ENCODE data around the gene HSPA8.

HSPA8 gene

DNA sequence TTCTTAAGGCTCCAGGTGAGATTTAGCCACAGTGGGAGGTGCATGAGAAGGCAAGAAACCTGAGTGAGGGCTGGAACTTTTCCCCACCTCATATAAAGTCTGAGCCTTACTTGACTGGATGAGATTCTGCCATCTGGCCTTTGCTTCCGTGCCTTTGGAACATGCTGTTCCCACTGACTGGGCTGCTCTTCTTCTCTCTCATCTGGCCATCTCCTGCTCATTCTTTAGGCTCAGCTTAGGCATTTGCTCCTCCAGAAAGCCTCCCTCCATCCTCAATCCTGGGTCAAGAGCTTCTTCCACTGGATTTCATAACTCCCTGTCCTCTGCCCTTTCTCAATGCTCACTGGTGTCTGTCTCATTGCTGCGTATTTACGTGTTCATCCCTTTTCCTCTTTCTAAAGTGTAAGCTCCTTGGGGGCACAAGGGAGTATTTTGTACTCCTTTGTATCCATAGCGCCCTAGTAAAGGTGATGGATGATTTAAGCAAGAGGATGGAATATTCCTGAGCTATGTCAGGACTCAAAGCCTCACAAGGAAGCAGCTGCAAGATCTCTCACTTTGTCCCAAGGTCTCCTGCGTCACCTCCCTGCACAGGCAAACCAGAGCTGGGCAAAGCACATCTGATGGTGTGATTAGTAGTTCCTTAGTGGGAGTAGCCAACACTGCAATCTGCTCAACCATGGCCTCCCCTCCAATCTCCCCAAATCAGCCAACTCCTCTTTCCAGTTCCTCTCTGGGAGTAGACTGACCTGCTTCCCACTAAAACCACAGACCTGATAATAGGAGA, 15.3 kb downstream of the HSPA8 start:
- Histone ChIP-seq H3K9me3 (ENCODE audit: control insufficient read depth, low read length) (no peaks in the 10 kb centered on the region), H3K79me2 (no peaks in the 10 kb centered on the region), H3K4me1 (no peaks in the 10 kb centered on the region), H3K4me3 (ENCODE audit: low read depth, low read length) (no peak overlapping the region), H2AFZ (no peak overlapping the region), H3K4me2 (ENCODE audit: low read length) (no peak overlapping the region), H3K27ac (no peak overlapping the region), H3K9ac (no peak overlapping the region), H3K36me3 (ENCODE audit: control insufficient read depth, insufficient read depth, low read length) (no peaks in the 10 kb centered on the region), H3K27me3 (ENCODE audit: control insufficient read depth, insufficient read depth, low read length) (no peaks in the 10 kb centered on the region)
- TF ChIP-seq, protein P1, sequence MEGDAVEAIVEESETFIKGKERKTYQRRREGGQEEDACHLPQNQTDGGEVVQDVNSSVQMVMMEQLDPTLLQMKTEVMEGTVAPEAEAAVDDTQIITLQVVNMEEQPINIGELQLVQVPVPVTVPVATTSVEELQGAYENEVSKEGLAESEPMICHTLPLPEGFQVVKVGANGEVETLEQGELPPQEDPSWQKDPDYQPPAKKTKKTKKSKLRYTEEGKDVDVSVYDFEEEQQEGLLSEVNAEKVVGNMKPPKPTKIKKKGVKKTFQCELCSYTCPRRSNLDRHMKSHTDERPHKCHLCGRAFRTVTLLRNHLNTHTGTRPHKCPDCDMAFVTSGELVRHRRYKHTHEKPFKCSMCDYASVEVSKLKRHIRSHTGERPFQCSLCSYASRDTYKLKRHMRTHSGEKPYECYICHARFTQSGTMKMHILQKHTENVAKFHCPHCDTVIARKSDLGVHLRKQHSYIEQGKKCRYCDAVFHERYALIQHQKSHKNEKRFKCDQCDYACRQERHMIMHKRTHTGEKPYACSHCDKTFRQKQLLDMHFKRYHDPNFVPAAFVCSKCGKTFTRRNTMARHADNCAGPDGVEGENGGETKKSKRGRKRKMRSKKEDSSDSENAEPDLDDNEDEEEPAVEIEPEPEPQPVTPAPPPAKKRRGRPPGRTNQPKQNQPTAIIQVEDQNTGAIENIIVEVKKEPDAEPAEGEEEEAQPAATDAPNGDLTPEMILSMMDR (IDR thresholded peaks at IDR 0.05) = no peak

DNA sequence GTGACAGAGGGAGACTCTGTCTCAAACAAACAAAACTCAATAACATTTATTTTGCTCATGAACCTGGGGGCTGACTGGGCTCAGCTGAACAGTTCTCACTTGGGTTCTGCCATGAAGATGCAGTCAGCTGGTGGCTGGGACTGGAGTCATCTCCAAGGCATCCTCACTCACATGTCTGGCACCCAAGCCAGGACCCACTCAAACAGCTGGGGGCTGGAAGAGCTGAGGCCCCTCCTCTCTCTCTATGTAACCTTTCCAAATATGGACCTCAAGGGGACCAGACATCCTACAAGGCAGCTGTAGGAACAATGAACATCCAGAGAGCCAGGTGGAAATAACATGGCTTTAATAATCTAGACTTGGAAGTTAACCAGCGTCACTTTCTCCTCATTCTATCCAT, 16.8 kb downstream of the HSPA8 start:
- TF ChIP-seq, protein P1 (IDR thresholded peaks at IDR 0.05) = no peak
- no peak overlapping the region for H3K4me3 ChIP-seq (ENCODE audit: low read depth, low read length)
- H3K9me3 ChIP-seq (ENCODE audit: control insufficient read depth, low read length) = no peaks in the 10 kb centered on the region
- no peak overlapping the region for H3K9ac ChIP-seq
- H3K27ac ChIP-seq = no peak overlapping the region
- H2AFZ ChIP-seq = no peak overlapping the region
- H3K27me3 ChIP-seq (ENCODE audit: control insufficient read depth, insufficient read depth, low read length) = no peaks in the 10 kb centered on the region
- H3K4me1 ChIP-seq = no peaks in the 10 kb centered on the region
- H3K79me2 ChIP-seq = no peaks in the 10 kb centered on the region
- no peaks in the 10 kb centered on the region for H3K36me3 ChIP-seq (ENCODE audit: control insufficient read depth, insufficient read depth, low read length)
- H3K4me2 ChIP-seq (ENCODE audit: low read length) = no peak overlapping the region

DNA sequence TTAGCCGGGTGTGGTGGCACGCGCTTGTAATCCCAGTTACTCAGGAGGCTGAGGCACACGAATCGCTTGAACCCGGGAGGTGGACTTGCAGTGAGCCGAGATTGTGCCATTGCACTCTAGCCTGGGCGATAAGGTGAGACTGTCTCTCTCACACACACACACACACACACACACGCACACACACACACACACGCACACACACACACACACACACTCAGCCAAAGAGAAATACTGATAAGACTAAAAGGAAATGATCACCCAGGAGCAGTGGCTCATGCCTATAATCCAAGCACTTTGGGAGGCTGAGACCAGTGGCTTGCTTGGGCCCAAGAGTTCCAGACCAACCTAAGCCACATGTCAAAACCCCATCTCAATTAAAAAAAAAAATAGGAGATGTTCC, 20.8 kb downstream of the HSPA8 start:
- Histone ChIP-seq H3K79me2 (no peaks in the 10 kb centered on the region), H3K27me3 (ENCODE audit: control insufficient read depth, insufficient read depth, low read length) (no peaks in the 10 kb centered on the region)

DNA sequence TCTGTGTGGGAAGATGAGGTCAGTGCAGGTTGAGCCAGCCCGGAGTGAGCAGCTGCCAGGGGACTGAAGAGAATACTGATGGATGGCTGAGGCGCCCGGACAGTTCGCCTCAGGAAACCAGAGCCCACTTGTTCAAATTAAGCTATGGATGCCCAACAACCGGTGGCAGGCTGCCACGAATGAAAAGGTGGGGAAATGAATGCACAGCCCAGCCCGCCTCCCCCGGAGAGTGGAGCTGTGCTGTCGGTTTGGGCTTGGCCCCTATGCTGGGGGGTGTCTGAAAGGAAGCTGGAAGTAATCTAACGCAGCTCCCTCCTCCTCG, 21.9 kb downstream of the HSPA8 start:
- Histone ChIP-seq H3K4me2 (ENCODE audit: low read length) (no peak overlapping the region), H3K79me2 (no peaks in the 10 kb centered on the region), H3K9me3 (ENCODE audit: control insufficient read depth, low read length) (no peaks in the 10 kb centered on the region), H3K4me1 (no peaks in the 10 kb centered on the region), H3K36me3 (ENCODE audit: control insufficient read depth, insufficient read depth, low read length) (no peaks in the 10 kb centered on the region), H3K27me3 (ENCODE audit: control insufficient read depth, insufficient read depth, low read length) (no peaks in the 10 kb centered on the region), H3K4me3 (ENCODE audit: low read depth, low read length) (no peak overlapping the region), H2AFZ (no peak overlapping the region), H3K27ac (no peak overlapping the region), H3K9ac (no peak overlapping the region)
- TF ChIP-seq, protein P1 (IDR thresholded peaks at IDR 0.05) = no peak

More for the DNA sequence above, 20.8 kb downstream of the HSPA8 start:
- Histone ChIP-seq H3K9me3 (ENCODE audit: control insufficient read depth, low read length) (no peaks in the 10 kb centered on the region), H3K27ac (no peak overlapping the region), H2AFZ (no peak overlapping the region), H3K4me1 (no peaks in the 10 kb centered on the region), H3K4me2 (ENCODE audit: low read length) (no peak overlapping the region), H3K36me3 (ENCODE audit: control insufficient read depth, insufficient read depth, low read length) (no peaks in the 10 kb centered on the region), H3K9ac (no peak overlapping the region), H3K4me3 (ENCODE audit: low read depth, low read length) (no peak overlapping the region)
- TF ChIP-seq, protein P1 (IDR thresholded peaks at IDR 0.05) = no peak

DNA sequence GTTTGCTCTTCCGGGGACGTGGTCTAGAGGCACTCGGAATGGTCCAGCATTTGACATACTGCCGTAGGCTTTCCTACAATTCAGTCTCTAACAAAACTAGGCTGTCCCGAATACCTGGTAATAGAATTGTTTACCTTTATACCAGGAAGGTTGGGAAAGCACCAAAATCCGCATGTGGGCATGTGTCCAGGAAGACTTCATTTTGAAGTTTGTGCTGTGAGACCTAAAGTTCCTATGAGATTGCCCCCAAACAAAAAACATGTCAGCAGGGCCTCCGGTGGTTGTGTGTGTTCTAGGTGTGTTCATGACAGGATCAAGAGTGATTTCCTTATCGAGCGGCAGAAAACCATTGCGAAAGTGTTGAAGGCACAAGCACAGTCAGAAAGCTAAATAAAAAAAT, 26.1 kb downstream of the HSPA8 start:
- Histone ChIP-seq H3K4me2 (ENCODE audit: low read length) (no peak overlapping the region), H3K4me3 (ENCODE audit: low read depth, low read length) (no peak overlapping the region), H2AFZ (no peak overlapping the region), H3K27ac (no peak overlapping the region), H3K4me1 (no peaks in the 10 kb centered on the region), H3K27me3 (ENCODE audit: control insufficient read depth, insufficient read depth, low read length) (no peaks in the 10 kb centered on the region), H3K9me3 (ENCODE audit: control insufficient read depth, low read length) (no peaks in the 10 kb centered on the region), H3K79me2 (no peaks in the 10 kb centered on the region), H3K36me3 (ENCODE audit: control insufficient read depth, insufficient read depth, low read length) (no peaks in the 10 kb centered on the region), H3K9ac (no peak overlapping the region)
- TF ChIP-seq, protein P1 (IDR thresholded peaks at IDR 0.05) = no peak

Measured in parathyroid adenoma (tissue), 2 donors.